Testis (tissue), 2 donors: ENCODE results near the gene SLC16A10.

Experiments
- CTCF ChIP-seq, 3 experiments: fragments of 450-650 bp in 2 of 3; fragments of 200-600 bp in 1 of 3; sonication (generic) in 1 of 3; IDR thresholded peaks; one replicate each; pipeline ENCODE4 v1.5.1; 2016 to 2019; ENCODE audit warnings: antibody characterized with exemption in 3 of 3, mild to moderate bottlenecking in 2 of 3, moderate library complexity in 1 of 3
- POLR2A ChIP-seq: fragments of 450-650 bp; IDR thresholded peaks from one replicate; pipeline ENCODE4 v1.6.1; 2017; ENCODE audit warnings: antibody characterized with exemption, mild to moderate bottlenecking, moderate library complexity

- TF ChIP-seq CTCF (IDR thresholded peaks at IDR 0.05), result no peak
- TF ChIP-seq POLR2A, result no peak
These were observed 60.8 kb downstream of the SLC16A10 start for GRCh38 chr6:111148110-111148509.
